K562 (cell line): ENCODE measurements around the gene TIMM44. TPM values are rescaled to one million over a fixed set of nuclear protein-coding genes. Genes with fewer than 3 reads are reported as not detected.
A peak's percentile ranks its signal among the peaks of the same experiment; 100 is the strongest.

Source experiments
- CBFB ChIP-seq: sonication (generic); formaldehyde crosslinking; IDR thresholded peaks from 2 replicates; pipeline ENCODE4 v1.4.0; 2020; ENCODE audit warnings: mild to moderate bottlenecking, missing genetic modification reagents
- CREM ChIP-seq: IDR thresholded peaks from 2 replicates; pipeline ENCODE4 v1.6.1; 2014; ENCODE audit warnings: antibody characterized with exemption, low read depth
- HCFC1 ChIP-seq: IDR thresholded peaks from 2 replicates; pipeline ENCODE4 v1.6.1; 2012; ENCODE audit warnings: low read depth, low read length, improper control_type of control experiment
- HMGN3 ChIP-seq: IDR thresholded peaks from 2 replicates; pipeline ENCODE4 v1.6.1; 2011; ENCODE audit warnings: borderline replicate concordance, low read depth, mild to moderate bottlenecking, mixed read lengths, low read length; ENCODE audit not compliant: insufficient read length; ENCODE audit errors: extremely low read depth
- HNRNPLL ChIP-seq: fragments of 200-400 bp; formaldehyde crosslinking; IDR thresholded peaks from 2 replicates; pipeline ENCODE4 v1.6.1; 2017; ENCODE audit warnings: low read length, low read depth, mild to moderate bottlenecking; ENCODE audit not compliant: poor library complexity, severe bottlenecking
- KLF1 ChIP-seq: fragments of 450-650 bp; IDR thresholded peaks from 2 replicates; pipeline ENCODE4 v1.6.1; 2016; ENCODE audit warnings: missing genetic modification characterization, missing compliant biosample characterization
- NKRF ChIP-seq: fragments of 450-650 bp; IDR thresholded peaks from 2 replicates; pipeline ENCODE4 v1.6.1; 2016; ENCODE audit warnings: borderline replicate concordance
- PML ChIP-seq: IDR thresholded peaks from 2 replicates; pipeline ENCODE4 v1.6.1; 2012; ENCODE audit warnings: low read length, inconsistent platforms
- POLR2AphosphoS5 ChIP-seq: IDR thresholded peaks from 2 replicates; pipeline ENCODE4 v1.6.1; 2011; ENCODE audit warnings: mild to moderate bottlenecking, low read depth, low read length, moderate library complexity; ENCODE audit not compliant: control insufficient read depth, insufficient read depth
- POLR2H ChIP-seq: IDR thresholded peaks from 2 replicates; pipeline ENCODE4 v1.6.1; 2016; ENCODE audit warnings: missing genetic modification characterization, low read depth, mild to moderate bottlenecking, control low read depth, missing compliant biosample characterization, moderate library complexity
- PRPF4 ChIP-seq: fragments of 200-400 bp; formaldehyde crosslinking; IDR thresholded peaks from one replicate; pipeline ENCODE4 v1.6.1; 2017; ENCODE audit warnings: low read length, low read depth, mild to moderate bottlenecking; ENCODE audit not compliant: insufficient read depth, poor library complexity, severe bottlenecking
- RNF2 ChIP-seq: sonication (generic); IDR thresholded peaks from 2 replicates; pipeline ENCODE4 v1.6.1; 2016
- ZBED1 ChIP-seq: IDR thresholded peaks from 2 replicates; pipeline ENCODE4 v1.6.1; 2014
- polyA plus RNA-seq, 8 experiments: library from polyadenylated mRNA; depleted of rRNA in 4 of 8; stranded (reverse) in 5 of 8; unstranded in 3 of 8; fragments of >200 nt; fragmentation: Nextera tagmentation in 2 of 8; fragmentation: Illumina TruSeq in 1 of 8; extraction: Ambion mirVana in 2 of 8; extraction: Trizol in 1 of 8; gene quantifications; 2 replicates each; pipeline versions ENCODE4 v1.2.1 to v1.2.3, GENCODE V29; 2011 to 2014; ENCODE audit warnings: inconsistent platforms in 1 of 8, missing spikeins in 1 of 8
- total RNA-seq, 7 experiments: library from RNA; depleted of rRNA in 6 of 7; stranded (reverse); fragments of >200 nt in 6 of 7; fragmentation: Illumina TruSeq in 2 of 7; extraction: Trizol in 2 of 7; gene quantifications; 2 replicates each; pipeline versions ENCODE4 v1.2.1 to v1.2.3, GENCODE V29; 2011 to 2021; ENCODE audit warnings: low replicate concordance in 1 of 7
- TF ChIP-seq, protein P1 (sequence below): sonication (generic); formaldehyde crosslinking; IDR thresholded peaks from 2 replicates; pipeline ENCODE4 v1.9.0; 2022; ENCODE audit warnings: mild to moderate bottlenecking, missing genetic modification reagents
- TF ChIP-seq, protein P2 (sequence below), 2 experiments: fragments of 450-650 bp in 1 of 2; sonication (generic) in 1 of 2; formaldehyde crosslinking in 1 of 2; IDR thresholded peaks; 2 replicates each; pipeline versions ENCODE4 v1.7.1 to v1.9.0; 2016 to 2022; ENCODE audit warnings: inconsistent platforms in 1 of 2, mild to moderate bottlenecking in 1 of 2, missing genetic modification reagents in 1 of 2

Gene TIMM44
- total and polyA plus RNA-seq, 9 of the 15 experiments (the other 6 are each of a cell fraction or from before 2014, with no cell fraction given): 10.3 to 231 (median 89.3) TPM

- TF ChIP-seq ZBED1 (no peak), KLF1 (no peak), HCFC1 (peak; percentile 77), RNF2 (0 out of 2 replicates have a peak, but pooled peaks have one; percentile 24), POLR2H (tag) (peak; percentile 81), NKRF (peak; percentile 100), PML (peak; percentile 59; the same call in 1 of the 2 replicates), POLR2AphosphoS5 (peak; percentile 71), PRPF4 (no peak), CBFB (CRISPR knock-in tag) (peak; percentile 76; the same call in 1 of the 2 replicates), CREM (peak; percentile 97), HMGN3 (peak; percentile 71), HNRNPLL (peak; percentile 97)
- TF ChIP-seq, protein P1, sequence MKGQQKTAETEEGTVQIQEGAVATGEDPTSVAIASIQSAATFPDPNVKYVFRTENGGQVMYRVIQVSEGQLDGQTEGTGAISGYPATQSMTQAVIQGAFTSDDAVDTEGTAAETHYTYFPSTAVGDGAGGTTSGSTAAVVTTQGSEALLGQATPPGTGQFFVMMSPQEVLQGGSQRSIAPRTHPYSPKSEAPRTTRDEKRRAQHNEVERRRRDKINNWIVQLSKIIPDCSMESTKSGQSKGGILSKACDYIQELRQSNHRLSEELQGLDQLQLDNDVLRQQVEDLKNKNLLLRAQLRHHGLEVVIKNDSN (CRISPR knock-in tag): peak; percentile 89
- TF ChIP-seq, protein P2, sequence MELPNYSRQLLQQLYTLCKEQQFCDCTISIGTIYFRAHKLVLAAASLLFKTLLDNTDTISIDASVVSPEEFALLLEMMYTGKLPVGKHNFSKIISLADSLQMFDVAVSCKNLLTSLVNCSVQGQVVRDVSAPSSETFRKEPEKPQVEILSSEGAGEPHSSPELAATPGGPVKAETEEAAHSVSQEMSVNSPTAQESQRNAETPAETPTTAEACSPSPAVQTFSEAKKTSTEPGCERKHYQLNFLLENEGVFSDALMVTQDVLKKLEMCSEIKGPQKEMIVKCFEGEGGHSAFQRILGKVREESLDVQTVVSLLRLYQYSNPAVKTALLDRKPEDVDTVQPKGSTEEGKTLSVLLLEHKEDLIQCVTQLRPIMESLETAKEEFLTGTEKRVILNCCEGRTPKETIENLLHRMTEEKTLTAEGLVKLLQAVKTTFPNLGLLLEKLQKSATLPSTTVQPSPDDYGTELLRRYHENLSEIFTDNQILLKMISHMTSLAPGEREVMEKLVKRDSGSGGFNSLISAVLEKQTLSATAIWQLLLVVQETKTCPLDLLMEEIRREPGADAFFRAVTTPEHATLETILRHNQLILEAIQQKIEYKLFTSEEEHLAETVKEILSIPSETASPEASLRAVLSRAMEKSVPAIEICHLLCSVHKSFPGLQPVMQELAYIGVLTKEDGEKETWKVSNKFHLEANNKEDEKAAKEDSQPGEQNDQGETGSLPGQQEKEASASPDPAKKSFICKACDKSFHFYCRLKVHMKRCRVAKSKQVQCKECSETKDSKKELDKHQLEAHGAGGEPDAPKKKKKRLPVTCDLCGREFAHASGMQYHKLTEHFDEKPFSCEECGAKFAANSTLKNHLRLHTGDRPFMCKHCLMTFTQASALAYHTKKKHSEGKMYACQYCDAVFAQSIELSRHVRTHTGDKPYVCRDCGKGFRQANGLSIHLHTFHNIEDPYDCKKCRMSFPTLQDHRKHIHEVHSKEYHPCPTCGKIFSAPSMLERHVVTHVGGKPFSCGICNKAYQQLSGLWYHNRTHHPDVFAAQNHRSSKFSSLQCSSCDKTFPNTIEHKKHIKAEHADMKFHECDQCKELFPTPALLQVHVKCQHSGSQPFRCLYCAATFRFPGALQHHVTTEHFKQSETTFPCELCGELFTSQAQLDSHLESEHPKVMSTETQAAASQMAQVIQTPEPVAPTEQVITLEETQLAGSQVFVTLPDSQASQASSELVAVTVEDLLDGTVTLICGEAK (IDR thresholded peaks at IDR 0.05): no peak
- TF ChIP-seq, protein P2 (CRISPR knock-in tag; IDR thresholded peaks at IDR 0.05): no peak
These were observed at the start of gene TIMM44 (continued) for GRCh38 chr19:7943444-7944176.
